KMS-11 (cell line): Measurements from ENCODE around the gene STK38L.

Experiments used
- H2AFZ ChIP-seq: fragments of 200-600 bp; sonication (generic); 2 replicates; pipeline ENCODE4 v1.6.1; 2016; ENCODE audit warnings: antibody characterized with exemption, mixed run types, low read depth
- H3K27ac ChIP-seq: fragments of 200-600 bp; sonication (generic); 2 replicates; pipeline ENCODE4 v1.6.1; 2016; ENCODE audit warnings: mild to moderate bottlenecking, mixed run types
- H3K27me3 ChIP-seq: fragments of 200-600 bp; sonication (generic); 2 replicates; pipeline ENCODE4 v1.6.1; 2017; ENCODE audit warnings: mild to moderate bottlenecking, low read depth, mixed run types, moderate library complexity; ENCODE audit not compliant: insufficient read depth
- H3K36me3 ChIP-seq: fragments of 200-600 bp; sonication (generic); 2 replicates; pipeline ENCODE4 v1.6.1; 2017; ENCODE audit warnings: mild to moderate bottlenecking, mixed run types; ENCODE audit not compliant: insufficient read depth
- H3K4me1 ChIP-seq: fragments of 200-600 bp; sonication (generic); 2 replicates; pipeline ENCODE4 v1.6.1; 2016; ENCODE audit warnings: mild to moderate bottlenecking, low read depth, mixed run types; ENCODE audit not compliant: poor library complexity, severe bottlenecking
- H3K4me2 ChIP-seq: fragments of 200-600 bp; sonication (generic); 2 replicates; pipeline ENCODE4 v1.7.0; 2016; ENCODE audit warnings: mild to moderate bottlenecking, mixed run types
- H3K4me3 ChIP-seq: fragments of 200-600 bp; sonication (generic); IDR thresholded peaks from 2 replicates; pipeline ENCODE4 v1.6.1; 2017; ENCODE audit warnings: low read depth, low read length, mixed read lengths; ENCODE audit not compliant: insufficient read depth
- H3K79me2 ChIP-seq: fragments of 200-600 bp; sonication (generic); 2 replicates; pipeline ENCODE4 v1.6.1; 2016; ENCODE audit warnings: low read depth, mixed run types; ENCODE audit not compliant: insufficient read depth
- H3K9ac ChIP-seq: fragments of 200-600 bp; sonication (generic); 2 replicates; pipeline ENCODE4 v1.6.1; 2016; ENCODE audit warnings: mild to moderate bottlenecking, mixed run types
- H4K20me1 ChIP-seq: fragments of 200-600 bp; sonication (generic); 2 replicates; pipeline ENCODE4 v1.6.1; 2016; ENCODE audit warnings: mild to moderate bottlenecking, mixed run types; ENCODE audit not compliant: insufficient read depth
- CTCF ChIP-seq: fragments of 200-600 bp; sonication (generic); conservative IDR thresholded peaks from 2 replicates; pipeline ENCODE4 v1.6.1; 2017; ENCODE audit warnings: low read depth, mild to moderate bottlenecking, antibody characterized with exemption, low read length, moderate library complexity, mixed read lengths

The STK38L gene

GRCh38 chr12:27355979-27356378 is 111.9 kb downstream of the STK38L start:
- no peak overlapping the region for H2AFZ ChIP-seq
- H3K27ac ChIP-seq, result no peak overlapping the region
- H3K9ac ChIP-seq, result no peak overlapping the region
- no peaks in the 10 kb centered on the region for H3K36me3 ChIP-seq
- no peak overlapping the region for H3K4me3 ChIP-seq
- H3K79me2 ChIP-seq, result no peaks in the 10 kb centered on the region
- H3K27me3 ChIP-seq, result no peaks in the 10 kb centered on the region
- no peak for TF ChIP-seq CTCF
- H4K20me1 ChIP-seq, result no peaks in the 10 kb centered on the region
- no peak overlapping the region for H3K4me2 ChIP-seq
- peaks cover 21% of the 10 kb centered on the region for H3K4me1 ChIP-seq

DNA sequence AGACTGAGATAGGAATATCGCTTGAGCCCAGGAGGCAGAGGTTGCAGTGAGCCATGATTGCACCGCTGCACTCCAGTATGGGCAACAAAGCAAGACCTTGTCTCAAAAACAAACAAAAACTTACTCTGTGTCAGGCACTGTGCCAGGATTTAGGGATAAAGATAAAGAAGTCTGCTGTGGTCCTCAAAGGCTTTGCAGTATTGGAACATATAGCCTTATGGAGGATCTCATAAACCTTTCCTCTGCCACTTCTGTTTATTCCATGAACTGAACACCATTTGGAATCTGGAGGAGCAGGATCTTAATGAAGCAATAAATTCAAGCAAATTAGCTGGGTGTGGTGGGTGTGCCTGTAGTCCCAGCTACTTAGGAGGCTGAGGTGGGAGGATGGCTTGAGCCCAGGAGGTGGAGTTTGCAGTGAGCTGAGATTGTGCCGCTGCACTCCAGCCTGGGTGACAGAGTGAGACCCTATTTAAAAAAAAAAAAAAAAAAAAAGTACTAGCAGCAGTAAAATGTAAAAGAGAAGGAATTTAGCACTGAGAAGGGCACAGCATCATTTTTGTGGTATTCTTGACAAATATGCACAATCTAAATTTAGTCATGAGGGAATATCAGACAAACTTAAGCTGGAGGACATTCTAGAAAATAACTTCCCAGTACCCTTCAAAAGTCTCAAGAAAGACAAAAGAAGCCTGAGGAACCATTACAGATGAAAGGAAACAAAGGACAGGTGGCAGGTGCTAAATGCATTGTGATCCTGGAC is 115.7 kb downstream of the STK38L start:
- Histone ChIP-seq H3K4me2 (peak overlapping the region; percentile 76), H4K20me1 (no peaks in the 10 kb centered on the region), H3K27ac (no peak overlapping the region), H3K36me3 (no peaks in the 10 kb centered on the region), H2AFZ (no peak overlapping the region), H3K4me1 (peaks cover 31% of the 10 kb centered on the region), H3K9ac (no peak overlapping the region), H3K79me2 (no peaks in the 10 kb centered on the region), H3K4me3 (no peak overlapping the region), H3K27me3 (no peaks in the 10 kb centered on the region; the same call in 1 of the 2 replicates)
- no peak for TF ChIP-seq CTCF

- Histone ChIP-seq H3K4me1 (peaks cover 31% of the 10 kb centered on the region), H3K79me2 (no peaks in the 10 kb centered on the region), H4K20me1 (no peaks in the 10 kb centered on the region), H3K4me3 (no peak overlapping the region), H3K36me3 (no peaks in the 10 kb centered on the region), H3K27me3 (no peaks in the 10 kb centered on the region; the same call in 1 of the 2 replicates), H2AFZ (no peak overlapping the region), H3K4me2 (peak overlapping the region; percentile 76), H3K27ac (no peak overlapping the region), H3K9ac (no peak overlapping the region)
- no peak for TF ChIP-seq CTCF
Observed at GRCh38 chr12:27361372-27361771, 117.3 kb downstream of the STK38L start.

GRCh38 chr12:27366621-27367020 is 122.5 kb downstream of the STK38L start:
- H3K9ac ChIP-seq, result no peak overlapping the region
- TF ChIP-seq CTCF, result no peak
- H3K4me1 ChIP-seq, result peaks cover 3% of the 10 kb centered on the region

More at GRCh38 chr12:27366621-27367020, 122.5 kb downstream of the STK38L start:
- Histone ChIP-seq H3K4me2 (no peak overlapping the region), H3K4me3 (no peak overlapping the region), H2AFZ (no peak overlapping the region), H3K27ac (no peak overlapping the region), H3K36me3 (no peaks in the 10 kb centered on the region), H3K27me3 (no peaks in the 10 kb centered on the region; the same call in 1 of the 2 replicates), H4K20me1 (no peaks in the 10 kb centered on the region), H3K79me2 (no peaks in the 10 kb centered on the region)
